DOHH2 (cell line): Measurements from ENCODE around the gene TESK1.

Source experiments
- EZH2phosphoT487 ChIP-seq: fragments of 200-600 bp; sonication (generic); IDR thresholded peaks from 2 replicates; pipeline ENCODE4 v1.6.1; 2017; ENCODE audit warnings: borderline replicate concordance, mild to moderate bottlenecking, antibody characterized with exemption, low read length, moderate library complexity, mixed read lengths
- TF ChIP-seq, protein P1 (sequence below): fragments of 200-600 bp; sonication (generic); IDR thresholded peaks from one replicate; pipeline ENCODE4 v1.5.1; 2014; ENCODE audit warnings: antibody characterized with exemption, mild to moderate bottlenecking, low read depth, low read length; ENCODE audit not compliant: poor library complexity, severe bottlenecking

DNA sequence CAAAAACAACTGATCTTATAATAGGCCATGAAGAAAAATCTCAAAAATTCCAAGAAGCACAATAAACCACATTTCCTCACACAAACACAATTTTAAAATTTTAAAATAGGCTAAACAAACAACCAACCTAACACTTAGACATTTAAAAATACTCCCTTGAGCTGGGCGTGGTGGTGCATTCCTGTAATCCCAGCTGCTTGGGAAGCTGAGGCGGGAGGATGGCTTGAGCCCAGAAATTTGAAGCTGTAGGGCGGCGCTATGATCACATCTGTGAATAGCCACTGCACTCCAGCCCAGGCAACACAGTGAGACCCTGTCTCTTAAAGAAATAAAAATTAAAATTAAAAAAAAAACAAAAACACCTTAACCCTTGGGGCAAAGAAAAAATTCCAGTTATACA is 36.9 kb upstream of the TESK1 start:
- TF ChIP-seq, protein P1, sequence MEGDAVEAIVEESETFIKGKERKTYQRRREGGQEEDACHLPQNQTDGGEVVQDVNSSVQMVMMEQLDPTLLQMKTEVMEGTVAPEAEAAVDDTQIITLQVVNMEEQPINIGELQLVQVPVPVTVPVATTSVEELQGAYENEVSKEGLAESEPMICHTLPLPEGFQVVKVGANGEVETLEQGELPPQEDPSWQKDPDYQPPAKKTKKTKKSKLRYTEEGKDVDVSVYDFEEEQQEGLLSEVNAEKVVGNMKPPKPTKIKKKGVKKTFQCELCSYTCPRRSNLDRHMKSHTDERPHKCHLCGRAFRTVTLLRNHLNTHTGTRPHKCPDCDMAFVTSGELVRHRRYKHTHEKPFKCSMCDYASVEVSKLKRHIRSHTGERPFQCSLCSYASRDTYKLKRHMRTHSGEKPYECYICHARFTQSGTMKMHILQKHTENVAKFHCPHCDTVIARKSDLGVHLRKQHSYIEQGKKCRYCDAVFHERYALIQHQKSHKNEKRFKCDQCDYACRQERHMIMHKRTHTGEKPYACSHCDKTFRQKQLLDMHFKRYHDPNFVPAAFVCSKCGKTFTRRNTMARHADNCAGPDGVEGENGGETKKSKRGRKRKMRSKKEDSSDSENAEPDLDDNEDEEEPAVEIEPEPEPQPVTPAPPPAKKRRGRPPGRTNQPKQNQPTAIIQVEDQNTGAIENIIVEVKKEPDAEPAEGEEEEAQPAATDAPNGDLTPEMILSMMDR = no peak
- no peak for TF ChIP-seq EZH2phosphoT487
